Right ventricle myocardium superior (tissue), 1 donor: Measurements from ENCODE around the gene SYCE3. TPM values are rescaled to one million over a fixed set of nuclear protein-coding genes. Genes with fewer than 3 reads are reported as not detected.
A peak's percentile ranks its signal among the peaks of the same experiment; 100 is the strongest.
"Not testable (repeated sequence)": the region's sequence is repeated elsewhere in the genome, so short reads cannot be mapped to it uniquely, and the experiment has no call there.

Experiments used
- ATAC-seq: fragments of 200-7000 bp; cut with Tn5 transposase; one replicate; pipeline ENCODE4 v1.9.1; 2020; ENCODE audit warnings: mild to moderate bottlenecking; ENCODE audit not compliant: poor library complexity
- DNase-seq: peaks from one replicate; pipeline ENCODE4 v3.0.0-alpha.2; 2020
- intact Hi-C: fragments of 100-400 bp; cut with DNase I; formaldehyde crosslinking; loops from one replicate; pipeline ENCODE4 v1.11.2; 2022
- long read RNA-seq: library from polyadenylated mRNA; unstranded; transcript quantifications from one replicate; pipeline ENCODE4 v2.0.0, GENCODE V29; 2021
- total RNA-seq: library from RNA; stranded (reverse); fragmentation: NEBNext Ultra II Directional; extraction: Animal tissue kit (Norgen Biotek cat#: 25700); gene quantifications from one replicate; pipeline ENCODE4 v1.2.1, GENCODE V29; 2021
- donor health status: DM: no; HTN: yes; CAD: no; lungs with severe emphysema.

Gene SYCE3
- not detected for total RNA-seq
- long read RNA-seq = 0 reads

- ATAC-seq (peak; percentile 96), DNase-seq (peak; percentile 98)
- intact Hi-C loops = no loop called here
Measured at GRCh38 chr22:50562523-50563412, at the start of gene SYCE3. TSS of gene SYCE3 (minus strand) at chr22:50562919. CDS start at chr22:50556405, 6,514 bp downstream.

- DNase-seq (no peak), ATAC-seq (no peak)
- intact Hi-C loops = no loop called here
Measured at GRCh38 chr22:50612168-50612527, 49.4 kb upstream of the SYCE3 start.

- ATAC-seq (no peak), DNase-seq (no peak)
- intact Hi-C loops = no loop called here
Measured at GRCh38 chr22:50611341-50612060, 48.8 kb upstream of the SYCE3 start.

- ATAC-seq = no peak
- intact Hi-C loops = no loop called here
- no peak for DNase-seq
Measured at GRCh38 chr22:50610581-50610980, 47.9 kb upstream of the SYCE3 start.

- DNase-seq (no peak), ATAC-seq (no peak)
- intact Hi-C loops = no loop called here
Measured at GRCh38 chr22:50610041-50610451, 47.3 kb upstream of the SYCE3 start.

- ATAC-seq (no peak), DNase-seq (no peak)
- intact Hi-C loops = no loop called here
Measured at GRCh38 chr22:50609599-50609998, 46.9 kb upstream of the SYCE3 start.

- no peak for DNase-seq
- intact Hi-C loops = no loop called here
- no peak for ATAC-seq
Measured at GRCh38 chr22:50608996-50609395, 46.3 kb upstream of the SYCE3 start.

GRCh38 chr22:50608058-50608840 is 45.5 kb upstream of the SYCE3 start:
- intact Hi-C loops, DNase-seq, ATAC-seq: not testable (repeated sequence)

GRCh38 chr22:50607659-50608020 is 44.9 kb upstream of the SYCE3 start:
- no peak for ATAC-seq
- intact Hi-C loops = no loop called here

GRCh38 chr22:50606946-50607658 is 44.4 kb upstream of the SYCE3 start:
- intact Hi-C loops = no loop called here
- ATAC-seq (no peak), DNase-seq (no peak)

More at GRCh38 chr22:50607659-50608020, 44.9 kb upstream of the SYCE3 start:
- DNase-seq = no peak

- DNase-seq = no peak
Measured at GRCh38 chr22:50606165-50606945, 43.6 kb upstream of the SYCE3 start.

GRCh38 chr22:50605613-50606074 is 42.9 kb upstream of the SYCE3 start:
- intact Hi-C loops = no loop called here
- ATAC-seq = no peak

More at GRCh38 chr22:50606165-50606945, 43.6 kb upstream of the SYCE3 start:
- intact Hi-C loops = no loop called here
- ATAC-seq = no peak

GRCh38 chr22:50605002-50605612 is 42.4 kb upstream of the SYCE3 start:
- ATAC-seq (no peak), DNase-seq (no peak)
- intact Hi-C loops = no loop called here

More at GRCh38 chr22:50605613-50606074, 42.9 kb upstream of the SYCE3 start:
- no peak for DNase-seq

GRCh38 chr22:50604256-50605001 is 41.7 kb upstream of the SYCE3 start:
- no peak for DNase-seq
- intact Hi-C loops = no loop called here
- ATAC-seq = no peak

GRCh38 chr22:50603511-50604255 is 41.0 kb upstream of the SYCE3 start:
- no peak for ATAC-seq
- DNase-seq = no peak
- intact Hi-C loops = no loop called here

GRCh38 chr22:50602338-50602700 is 39.6 kb upstream of the SYCE3 start:
- DNase-seq = no peak
- no peak for ATAC-seq
- intact Hi-C loops = no loop called here
